GM18505 (cell line): ENCODE data around the gene KIAA1671.
"Not testable (repeated sequence)": the region's sequence is repeated elsewhere in the genome, so short reads cannot be mapped to it uniquely, and the experiment has no call there.

ENCODE experiments used
- ATAC-seq: cut with Tn5 transposase; IDR thresholded peaks from one replicate; pipeline ENCODE4 v1.9.1; 2021; ENCODE audit not compliant: unreplicated experiment
- POLR2A ChIP-seq: IDR thresholded peaks from 4 replicates; pipeline ENCODE4 v1.6.1; 2011; ENCODE audit warnings: borderline replicate concordance; ENCODE audit not compliant: insufficient read depth, insufficient read length; ENCODE audit errors: extremely low read depth

KIAA1671 gene

GRCh38 chr22:25208743-25209505, 256.4 kb downstream of the KIAA1671 start:
- TF ChIP-seq POLR2A, result no peak
- ATAC-seq, result no peak

GRCh38 chr22:25210793-25211192, 258.3 kb downstream of the KIAA1671 start:
- ATAC-seq, result no peak
- no peak for TF ChIP-seq POLR2A

- ATAC-seq, result no peak
- TF ChIP-seq POLR2A, result no peak
These were observed 259.8 kb downstream of the KIAA1671 start for GRCh38 chr22:25212337-25212736.

DNA sequence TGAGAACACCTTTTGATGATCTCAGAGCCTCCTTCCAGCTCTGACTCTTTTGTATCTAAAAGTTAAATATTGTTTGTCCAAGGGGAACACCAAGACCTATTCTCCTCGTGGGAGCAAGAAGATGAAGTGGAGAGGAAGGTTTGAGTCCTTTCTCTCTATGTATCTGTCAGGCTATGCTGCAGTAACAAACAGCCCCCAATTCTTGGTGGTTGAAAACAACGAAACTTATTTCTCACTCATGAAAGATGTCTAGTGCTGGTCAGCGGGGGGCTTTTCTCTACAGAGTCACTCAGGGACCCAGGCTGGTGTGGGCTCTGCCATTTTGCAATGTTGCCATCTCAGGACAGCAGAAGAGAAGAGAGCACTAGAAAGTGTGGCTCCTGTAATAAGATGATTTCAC, 260.7 kb downstream of the KIAA1671 start:
- TF ChIP-seq POLR2A, result no peak
- no peak for ATAC-seq

DNA sequence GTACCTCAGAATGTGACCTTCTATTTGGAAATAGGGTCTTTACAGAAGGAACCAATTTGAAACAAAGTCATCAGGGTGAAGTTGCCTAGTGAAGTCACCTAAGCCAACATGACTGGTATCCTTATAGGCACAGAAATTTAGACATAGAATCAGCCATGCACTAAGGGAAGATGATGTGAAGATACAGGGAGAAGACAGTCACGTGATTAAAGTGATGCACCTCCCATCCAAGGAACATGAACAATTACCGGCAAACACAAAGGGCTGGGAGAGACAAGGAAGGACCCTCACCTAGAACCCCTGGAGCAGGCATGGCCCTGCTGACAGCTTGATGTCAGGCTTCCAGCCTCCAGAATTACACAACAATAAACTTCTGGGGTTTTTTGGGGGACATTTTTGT, 263.7 kb downstream of the KIAA1671 start:
- no peak for TF ChIP-seq POLR2A
- no peak for ATAC-seq

DNA sequence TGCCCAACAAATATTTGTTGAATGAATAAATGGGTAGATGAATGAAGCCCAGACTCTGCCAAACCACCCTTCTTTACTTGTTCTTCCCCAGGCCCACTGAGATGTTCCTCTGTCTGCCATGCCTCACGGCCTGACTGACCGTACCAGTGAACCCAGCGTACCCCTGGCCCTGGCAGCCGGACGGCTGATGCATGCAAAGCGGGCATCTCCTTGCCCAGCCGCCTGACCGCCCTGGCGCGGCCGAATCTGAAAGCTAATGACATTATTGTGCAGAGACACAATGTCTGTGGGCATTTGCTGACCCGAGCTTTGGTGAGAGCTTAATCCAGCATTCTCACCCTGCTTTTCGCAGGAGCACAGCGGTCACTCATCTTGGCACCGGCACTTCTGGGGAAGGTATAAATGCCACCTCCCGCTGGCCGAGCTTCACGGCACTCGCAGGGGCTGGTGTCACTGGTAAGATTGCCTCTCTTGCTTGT, 266.7 kb downstream of the KIAA1671 start, which contains the start of gene CRYBB2:
CRYBB2 (plus strand) TSS at position 429 of the 479 bp plus-strand sequence. CDS start 1,791 bp downstream, outside the sequence.
- TF ChIP-seq POLR2A, result no peak
- no peak for ATAC-seq

DNA sequence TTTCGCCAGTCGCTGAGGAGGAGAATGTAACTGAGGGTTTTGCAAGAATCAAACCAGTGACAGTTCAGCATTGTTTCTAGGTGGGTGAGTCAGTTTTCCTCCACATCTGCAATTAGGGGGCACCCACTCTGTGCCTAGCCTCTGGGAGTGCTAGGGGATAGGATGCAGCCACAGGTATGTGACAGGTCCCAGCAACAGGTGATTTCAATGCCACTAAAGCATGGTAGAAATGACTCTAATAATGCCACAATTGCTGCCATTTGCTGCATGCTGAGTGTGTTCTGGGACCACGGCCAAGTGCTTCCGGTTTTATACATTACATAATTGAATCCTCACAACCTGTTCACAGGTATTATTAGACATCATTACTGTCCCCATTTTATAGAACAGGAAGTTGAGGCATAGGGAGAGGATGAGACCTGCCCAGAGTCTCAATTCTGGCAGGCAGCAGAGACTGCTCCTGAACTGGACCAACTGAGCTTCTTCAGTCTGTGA, 267.5 kb downstream of the KIAA1671 start:
- no peak for ATAC-seq
- TF ChIP-seq POLR2A, result no peak

- no peak for TF ChIP-seq POLR2A
- ATAC-seq, result no peak
These were observed 269.3 kb downstream of the KIAA1671 start for GRCh38 chr22:25221790-25222189.

DNA sequence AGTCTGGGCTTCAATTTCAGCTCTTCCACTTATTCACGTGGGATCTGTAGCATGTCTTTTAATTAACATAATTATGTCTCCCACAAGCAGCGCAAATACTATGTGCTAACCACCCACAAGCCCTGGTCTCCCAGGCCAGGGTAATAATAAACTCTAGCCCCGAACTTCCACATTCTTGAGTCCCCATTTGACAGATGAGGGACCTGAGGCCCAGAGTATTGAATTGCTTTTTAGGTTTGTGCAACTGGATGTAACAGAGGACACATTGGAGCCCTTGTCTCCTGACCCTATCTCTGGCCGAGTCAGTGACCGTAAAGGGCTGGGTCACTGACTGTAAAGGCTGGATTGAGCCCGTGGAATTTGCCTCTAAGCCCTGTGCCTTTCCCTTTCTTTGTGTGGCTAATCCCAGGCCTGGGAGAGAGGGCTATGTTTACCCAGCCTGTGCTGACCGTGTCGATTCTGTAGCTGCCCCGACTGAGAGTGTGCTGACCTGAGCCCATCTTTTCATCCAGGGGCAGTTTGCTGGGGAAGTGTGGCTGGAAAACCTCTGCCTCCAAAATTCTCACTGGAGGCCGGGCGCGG, 270.8 kb downstream of the KIAA1671 start:
- no peak for TF ChIP-seq POLR2A
- ATAC-seq, result no peak

GRCh38 chr22:25228822-25229221, 276.3 kb downstream of the KIAA1671 start:
- ATAC-seq, result no peak
- TF ChIP-seq POLR2A, result no peak

DNA sequence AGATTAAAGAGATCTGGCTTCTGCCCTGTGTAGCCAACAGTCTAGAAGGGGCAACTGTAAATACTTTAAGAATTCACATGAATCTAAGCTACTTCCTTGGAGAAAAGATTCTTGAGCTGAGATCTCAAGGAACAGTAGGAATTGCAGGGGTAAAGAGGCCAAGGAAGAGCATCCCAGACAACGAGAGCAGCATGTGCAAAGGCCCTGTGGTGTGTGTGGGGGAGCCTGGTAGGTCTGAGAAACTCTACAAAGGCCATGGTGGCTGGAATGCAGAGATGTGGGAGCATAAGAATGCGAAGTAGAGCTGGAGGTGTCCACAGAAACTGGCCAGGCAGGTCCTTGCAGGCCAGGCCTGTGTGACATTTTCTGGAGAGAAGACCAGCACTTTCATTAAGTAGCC, 278.2 kb downstream of the KIAA1671 start:
- not testable (repeated sequence) for ATAC-seq

DNA sequence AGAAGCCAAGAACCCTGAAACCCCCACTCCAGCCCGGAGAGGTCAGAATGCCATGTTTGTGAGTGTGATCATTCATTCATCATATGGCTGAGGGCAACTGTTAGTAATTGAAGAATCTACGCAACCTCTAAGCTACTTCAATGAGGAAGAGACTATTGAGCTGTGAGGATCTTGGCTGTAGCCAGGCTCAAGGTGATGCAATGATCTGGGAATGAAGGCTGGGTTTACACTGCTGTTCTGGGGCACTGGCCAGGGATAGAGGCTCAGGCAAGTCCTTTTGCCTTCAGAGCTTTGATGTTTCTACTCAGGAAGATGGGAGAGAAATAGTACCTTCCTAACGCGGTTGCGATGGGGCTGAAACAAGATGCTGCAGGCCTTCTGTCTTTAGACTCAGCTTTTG, 279.8 kb downstream of the KIAA1671 start:
- no peak for ATAC-seq
- no peak for TF ChIP-seq POLR2A

DNA sequence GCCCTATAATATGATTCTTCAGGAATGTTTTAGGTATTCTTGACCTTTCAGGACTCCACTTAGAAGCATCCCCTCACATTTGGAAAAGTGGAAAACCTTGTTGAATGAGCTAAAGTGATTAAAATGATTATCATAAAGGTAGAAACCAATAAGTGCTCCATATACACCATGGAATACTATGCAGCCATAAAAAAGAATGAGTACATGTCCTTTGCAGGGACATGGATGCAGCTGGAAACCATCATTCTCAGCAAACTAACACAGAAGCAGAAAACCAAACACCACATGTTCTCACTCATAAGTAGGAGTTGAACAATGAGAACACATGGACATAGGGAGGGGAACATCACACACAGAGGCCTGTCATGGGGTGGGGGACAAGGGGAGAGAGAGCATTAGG, 281.2 kb downstream of the KIAA1671 start:
- ATAC-seq, result not testable (repeated sequence)

DNA sequence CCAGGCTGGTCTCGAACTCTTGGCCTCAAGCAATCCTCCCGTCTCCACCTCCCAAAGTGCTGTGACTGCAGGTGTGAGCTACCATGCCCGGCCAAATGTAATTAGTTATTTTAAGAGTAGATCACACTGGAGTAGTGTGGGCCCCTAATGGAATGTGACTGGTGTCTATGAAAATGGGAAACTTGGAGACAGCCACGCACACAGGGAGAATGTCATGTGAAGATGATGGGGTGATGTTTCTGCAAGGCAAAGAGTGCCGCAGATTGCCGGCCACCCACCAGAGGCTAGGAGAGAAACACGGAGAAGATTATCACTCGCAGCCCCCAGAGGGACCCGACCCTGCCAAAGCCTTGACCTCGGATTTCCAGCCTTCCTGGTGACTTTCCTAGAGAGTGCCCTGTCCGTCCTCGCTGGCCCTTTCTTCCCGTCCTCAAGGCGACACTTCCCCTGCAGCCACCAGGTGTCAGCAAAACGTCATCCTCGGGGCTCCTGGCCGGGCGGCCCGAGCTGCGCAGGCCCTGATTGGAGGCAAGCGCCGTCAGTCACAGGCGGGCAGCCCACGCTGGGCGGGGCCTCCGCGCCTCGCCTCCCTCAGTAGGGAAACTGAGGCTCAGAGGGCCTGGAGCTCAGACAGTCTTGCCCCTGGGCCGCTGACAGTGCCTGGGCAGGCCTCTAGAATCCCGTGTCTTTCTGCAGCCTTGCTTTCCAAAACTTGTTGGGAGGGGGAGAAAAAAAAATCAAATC, 283.2 kb downstream of the KIAA1671 start:
- no peak for ATAC-seq
- no peak for TF ChIP-seq POLR2A

DNA sequence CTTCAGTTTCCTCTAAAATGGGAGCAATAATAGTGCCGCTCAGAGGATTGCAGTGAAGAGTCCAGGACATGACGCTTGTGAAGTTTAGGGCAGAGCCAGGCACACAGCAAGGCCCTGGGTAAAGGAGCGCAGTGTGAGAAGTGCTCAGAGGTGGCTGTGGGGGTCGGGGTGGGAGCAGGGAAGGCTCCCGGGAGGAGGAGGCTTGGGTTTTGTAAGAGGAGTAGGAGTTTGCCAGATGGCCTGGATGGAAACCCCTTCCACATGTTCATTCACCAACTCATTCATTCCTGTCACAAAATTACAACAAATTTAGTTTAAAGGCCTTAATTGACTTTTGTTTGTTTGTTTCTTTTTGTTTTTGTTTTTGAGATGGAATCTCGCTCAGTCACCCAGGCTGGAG, 283.9 kb downstream of the KIAA1671 start:
- no peak for ATAC-seq
- TF ChIP-seq POLR2A, result no peak
